Measurements from ENCODE around the gene SLC35C1. TPM values are rescaled to one million over a fixed set of nuclear protein-coding genes. Genes with fewer than 3 reads are reported as not detected.

SLC35C1 gene
- total RNA-seq, 2 donors from 2014 or later, result 11.4 to 16.0 TPM

DNA sequence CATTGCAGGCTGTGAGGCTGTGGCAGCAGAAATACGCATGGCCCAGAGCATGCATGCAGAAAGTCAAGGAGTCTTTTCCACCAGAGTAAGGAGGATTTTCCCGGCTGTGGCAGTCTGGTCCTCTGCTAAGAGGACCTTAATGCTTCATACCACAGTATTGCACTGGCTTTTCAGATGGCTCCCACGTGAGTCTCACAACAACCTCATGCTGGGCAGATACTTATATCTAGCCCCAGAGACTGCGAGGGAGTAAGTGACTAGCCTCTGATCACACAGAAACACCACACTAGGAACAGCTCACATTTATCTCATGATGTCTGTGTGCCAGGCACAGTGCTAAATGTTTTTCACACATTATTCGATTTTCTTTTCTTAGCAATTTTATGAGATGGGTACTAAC lies 50.4 kb downstream of the SLC35C1 start:
- Mint-ChIP-seq H3K27ac (peak overlapping the region; percentile 26), H3K9me3 (no peaks in the 10 kb centered on the region)

DNA sequence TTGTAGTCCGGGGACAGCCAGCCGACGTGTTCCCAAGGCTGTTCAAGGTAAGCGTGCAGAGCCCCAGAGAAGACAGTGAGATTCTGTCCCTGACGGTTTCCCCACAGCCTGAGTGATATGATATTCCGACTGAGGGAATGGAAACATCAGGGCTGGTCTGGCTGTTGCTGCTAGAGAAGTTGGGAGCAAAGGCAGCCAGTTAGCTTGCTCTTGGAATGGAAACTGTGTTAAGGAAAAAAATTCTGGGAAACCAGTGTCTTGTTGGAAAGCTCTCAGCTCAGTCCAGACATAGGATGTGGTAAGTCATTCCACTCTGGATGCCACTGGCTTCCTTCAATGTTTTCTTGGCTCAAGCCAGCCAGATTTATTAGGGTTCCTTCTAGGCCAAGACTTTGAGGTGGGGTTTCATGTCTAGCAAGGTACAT lies 51.1 kb downstream of the SLC35C1 start:
- H3K36me3 Mint-ChIP-seq (ENCODE audit: low read depth), result peaks cover 26% of the 10 kb centered on the region
- H3K27ac Mint-ChIP-seq, result no peak overlapping the region
- H3K9me3 Mint-ChIP-seq, result no peaks in the 10 kb centered on the region
- H3K4me3 Mint-ChIP-seq, result no peak overlapping the region
- WGBS, 2 experiments (ENCODE audit: insufficient coverage in 1 of 2, insufficient read length in 1 of 2), result 91 to 100% methylated on average over 5 to 6 of the region's 6 CpGs
- Histone ChIP-seq H3K27me3 (ENCODE audit: control insufficient read depth, insufficient read depth, low read length, poor library complexity, severe bottlenecking) (no peaks in the 10 kb centered on the region), H3K4me3 (ENCODE audit: low read length) (no peak overlapping the region), H3K27ac (ENCODE audit: low read depth, low read length) (no peak overlapping the region), H3K36me3 (ENCODE audit: control insufficient read depth, insufficient read depth, low read length) (peaks cover 36% of the 10 kb centered on the region), H3K9me3 (ENCODE audit: control insufficient read depth, low read length) (no peaks in the 10 kb centered on the region), H3K4me1 (ENCODE audit: control insufficient read depth, insufficient read depth, low read length) (no peaks in the 10 kb centered on the region), H3K9ac (ENCODE audit: extremely low read depth, low read length, poor library complexity, severe bottlenecking) (no peak overlapping the region)
- H3K27me3 Mint-ChIP-seq (ENCODE audit: insufficient read depth), result no peaks in the 10 kb centered on the region
- no peak for DNase-seq
- TF ChIP-seq, protein P1, sequence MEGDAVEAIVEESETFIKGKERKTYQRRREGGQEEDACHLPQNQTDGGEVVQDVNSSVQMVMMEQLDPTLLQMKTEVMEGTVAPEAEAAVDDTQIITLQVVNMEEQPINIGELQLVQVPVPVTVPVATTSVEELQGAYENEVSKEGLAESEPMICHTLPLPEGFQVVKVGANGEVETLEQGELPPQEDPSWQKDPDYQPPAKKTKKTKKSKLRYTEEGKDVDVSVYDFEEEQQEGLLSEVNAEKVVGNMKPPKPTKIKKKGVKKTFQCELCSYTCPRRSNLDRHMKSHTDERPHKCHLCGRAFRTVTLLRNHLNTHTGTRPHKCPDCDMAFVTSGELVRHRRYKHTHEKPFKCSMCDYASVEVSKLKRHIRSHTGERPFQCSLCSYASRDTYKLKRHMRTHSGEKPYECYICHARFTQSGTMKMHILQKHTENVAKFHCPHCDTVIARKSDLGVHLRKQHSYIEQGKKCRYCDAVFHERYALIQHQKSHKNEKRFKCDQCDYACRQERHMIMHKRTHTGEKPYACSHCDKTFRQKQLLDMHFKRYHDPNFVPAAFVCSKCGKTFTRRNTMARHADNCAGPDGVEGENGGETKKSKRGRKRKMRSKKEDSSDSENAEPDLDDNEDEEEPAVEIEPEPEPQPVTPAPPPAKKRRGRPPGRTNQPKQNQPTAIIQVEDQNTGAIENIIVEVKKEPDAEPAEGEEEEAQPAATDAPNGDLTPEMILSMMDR (conservative IDR thresholded peaks at IDR 0.05), result no peak
- peaks cover 9% of the 10 kb centered on the region for H3K4me1 Mint-ChIP-seq

More for the DNA sequence above, 50.4 kb downstream of the SLC35C1 start:
- TF ChIP-seq, protein P1 (conservative IDR thresholded peaks at IDR 0.05), result no peak
- DNase-seq, result no peak
- Mint-ChIP-seq H3K4me3 (no peak overlapping the region), H3K27me3 (ENCODE audit: insufficient read depth) (no peaks in the 10 kb centered on the region), H3K4me1 (peaks cover 9% of the 10 kb centered on the region), H3K36me3 (ENCODE audit: low read depth) (peaks cover 20% of the 10 kb centered on the region)
- H3K4me3 ChIP-seq (ENCODE audit: low read length), result no peak overlapping the region
- no peak overlapping the region for H3K27ac ChIP-seq (ENCODE audit: low read depth, low read length)
- H3K36me3 ChIP-seq (ENCODE audit: control insufficient read depth, insufficient read depth, low read length), result peaks cover 29% of the 10 kb centered on the region
- H3K9me3 ChIP-seq (ENCODE audit: control insufficient read depth, low read length), result no peaks in the 10 kb centered on the region
- H3K27me3 ChIP-seq (ENCODE audit: control insufficient read depth, insufficient read depth, low read length, poor library complexity, severe bottlenecking), result no peaks in the 10 kb centered on the region
- no peaks in the 10 kb centered on the region for H3K4me1 ChIP-seq (ENCODE audit: control insufficient read depth, insufficient read depth, low read length)
- 65 to 71% methylated on average over 5 of the region's 5 CpGs for WGBS, 2 experiments (ENCODE audit: insufficient coverage in 1 of 2, insufficient read length in 1 of 2)
- H3K9ac ChIP-seq (ENCODE audit: extremely low read depth, low read length, poor library complexity, severe bottlenecking), result no peak overlapping the region

DNA sequence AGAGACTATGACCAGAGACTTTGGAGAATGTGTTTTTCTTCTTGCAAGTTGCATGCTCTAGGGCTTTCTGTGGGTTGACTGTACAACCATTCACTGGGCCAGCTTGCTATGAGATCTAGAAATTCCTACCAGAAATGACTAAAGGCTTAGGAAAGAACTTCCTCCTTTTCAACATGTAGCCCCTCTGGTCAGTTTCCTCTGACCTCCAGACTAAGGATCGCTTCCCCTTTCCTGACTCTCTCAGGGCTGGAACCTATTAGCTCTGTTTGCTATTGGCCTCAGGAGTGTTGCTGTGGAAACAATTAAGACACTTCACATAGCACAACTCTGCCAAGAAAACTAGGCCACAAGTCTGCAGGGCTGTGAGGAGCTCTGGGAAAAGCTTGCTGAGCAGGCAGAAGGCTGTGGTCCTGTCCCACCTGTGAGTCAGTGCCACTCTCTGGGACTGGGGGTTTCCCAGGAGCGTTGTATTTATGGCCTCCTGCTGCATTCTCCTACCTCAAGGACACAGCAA lies 53.1 kb downstream of the SLC35C1 start:
- WGBS, 2 experiments (ENCODE audit: insufficient coverage in 1 of 2, insufficient read length in 1 of 2), result 86 to 90% methylated on average over 1 to 2 of the region's 2 CpGs
- no peaks in the 10 kb centered on the region for H3K4me1 ChIP-seq (ENCODE audit: control insufficient read depth, insufficient read depth, low read length)
- H3K27ac ChIP-seq (ENCODE audit: low read depth, low read length), result no peak overlapping the region
- DNase-seq, result no peak
- H3K27ac Mint-ChIP-seq, result peak overlapping the region; percentile 0
- H3K4me3 Mint-ChIP-seq, result no peak overlapping the region
- H3K9ac ChIP-seq (ENCODE audit: extremely low read depth, low read length, poor library complexity, severe bottlenecking), result no peak overlapping the region
- H3K9me3 ChIP-seq (ENCODE audit: control insufficient read depth, low read length), result no peaks in the 10 kb centered on the region
- H3K9me3 Mint-ChIP-seq, result no peaks in the 10 kb centered on the region
- H3K27me3 Mint-ChIP-seq (ENCODE audit: insufficient read depth), result no peaks in the 10 kb centered on the region
- H3K4me1 Mint-ChIP-seq, result peaks cover 6% of the 10 kb centered on the region
- TF ChIP-seq, protein P1 (conservative IDR thresholded peaks at IDR 0.05), result no peak
- H3K4me3 ChIP-seq (ENCODE audit: low read length), result no peak overlapping the region
- H3K36me3 Mint-ChIP-seq (ENCODE audit: low read depth), result peaks cover 42% of the 10 kb centered on the region
- no peaks in the 10 kb centered on the region for H3K27me3 ChIP-seq (ENCODE audit: control insufficient read depth, insufficient read depth, low read length, poor library complexity, severe bottlenecking)
- peaks cover 55% of the 10 kb centered on the region for H3K36me3 ChIP-seq (ENCODE audit: control insufficient read depth, insufficient read depth, low read length)

All from endodermal cell (in vitro differentiated cells).